Embryonic facial prominence (tissue), 1 donor: Measurements from ENCODE around the gene CCDC18.
"Not testable (repeated sequence)": the region's sequence is repeated elsewhere in the genome, so short reads cannot be mapped to it uniquely, and the experiment has no call there.

Experiments
- DNase-seq: peaks from one replicate; pipeline ENCODE4 v3.0.0-alpha.2; 2016; ENCODE audit errors: extremely low spot score

Gene CCDC18, protein sequence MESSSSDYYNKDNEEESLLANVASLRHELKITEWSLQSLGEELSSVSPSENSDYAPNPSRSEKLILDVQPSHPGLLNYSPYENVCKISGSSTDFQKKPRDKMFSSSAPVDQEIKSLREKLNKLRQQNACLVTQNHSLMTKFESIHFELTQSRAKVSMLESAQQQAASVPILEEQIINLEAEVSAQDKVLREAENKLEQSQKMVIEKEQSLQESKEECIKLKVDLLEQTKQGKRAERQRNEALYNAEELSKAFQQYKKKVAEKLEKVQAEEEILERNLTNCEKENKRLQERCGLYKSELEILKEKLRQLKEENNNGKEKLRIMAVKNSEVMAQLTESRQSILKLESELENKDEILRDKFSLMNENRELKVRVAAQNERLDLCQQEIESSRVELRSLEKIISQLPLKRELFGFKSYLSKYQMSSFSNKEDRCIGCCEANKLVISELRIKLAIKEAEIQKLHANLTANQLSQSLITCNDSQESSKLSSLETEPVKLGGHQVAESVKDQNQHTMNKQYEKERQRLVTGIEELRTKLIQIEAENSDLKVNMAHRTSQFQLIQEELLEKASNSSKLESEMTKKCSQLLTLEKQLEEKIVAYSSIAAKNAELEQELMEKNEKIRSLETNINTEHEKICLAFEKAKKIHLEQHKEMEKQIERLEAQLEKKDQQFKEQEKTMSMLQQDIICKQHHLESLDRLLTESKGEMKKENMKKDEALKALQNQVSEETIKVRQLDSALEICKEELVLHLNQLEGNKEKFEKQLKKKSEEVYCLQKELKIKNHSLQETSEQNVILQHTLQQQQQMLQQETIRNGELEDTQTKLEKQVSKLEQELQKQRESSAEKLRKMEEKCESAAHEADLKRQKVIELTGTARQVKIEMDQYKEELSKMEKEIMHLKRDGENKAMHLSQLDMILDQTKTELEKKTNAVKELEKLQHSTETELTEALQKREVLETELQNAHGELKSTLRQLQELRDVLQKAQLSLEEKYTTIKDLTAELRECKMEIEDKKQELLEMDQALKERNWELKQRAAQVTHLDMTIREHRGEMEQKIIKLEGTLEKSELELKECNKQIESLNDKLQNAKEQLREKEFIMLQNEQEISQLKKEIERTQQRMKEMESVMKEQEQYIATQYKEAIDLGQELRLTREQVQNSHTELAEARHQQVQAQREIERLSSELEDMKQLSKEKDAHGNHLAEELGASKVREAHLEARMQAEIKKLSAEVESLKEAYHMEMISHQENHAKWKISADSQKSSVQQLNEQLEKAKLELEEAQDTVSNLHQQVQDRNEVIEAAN (N-terminal part only)

DNA sequence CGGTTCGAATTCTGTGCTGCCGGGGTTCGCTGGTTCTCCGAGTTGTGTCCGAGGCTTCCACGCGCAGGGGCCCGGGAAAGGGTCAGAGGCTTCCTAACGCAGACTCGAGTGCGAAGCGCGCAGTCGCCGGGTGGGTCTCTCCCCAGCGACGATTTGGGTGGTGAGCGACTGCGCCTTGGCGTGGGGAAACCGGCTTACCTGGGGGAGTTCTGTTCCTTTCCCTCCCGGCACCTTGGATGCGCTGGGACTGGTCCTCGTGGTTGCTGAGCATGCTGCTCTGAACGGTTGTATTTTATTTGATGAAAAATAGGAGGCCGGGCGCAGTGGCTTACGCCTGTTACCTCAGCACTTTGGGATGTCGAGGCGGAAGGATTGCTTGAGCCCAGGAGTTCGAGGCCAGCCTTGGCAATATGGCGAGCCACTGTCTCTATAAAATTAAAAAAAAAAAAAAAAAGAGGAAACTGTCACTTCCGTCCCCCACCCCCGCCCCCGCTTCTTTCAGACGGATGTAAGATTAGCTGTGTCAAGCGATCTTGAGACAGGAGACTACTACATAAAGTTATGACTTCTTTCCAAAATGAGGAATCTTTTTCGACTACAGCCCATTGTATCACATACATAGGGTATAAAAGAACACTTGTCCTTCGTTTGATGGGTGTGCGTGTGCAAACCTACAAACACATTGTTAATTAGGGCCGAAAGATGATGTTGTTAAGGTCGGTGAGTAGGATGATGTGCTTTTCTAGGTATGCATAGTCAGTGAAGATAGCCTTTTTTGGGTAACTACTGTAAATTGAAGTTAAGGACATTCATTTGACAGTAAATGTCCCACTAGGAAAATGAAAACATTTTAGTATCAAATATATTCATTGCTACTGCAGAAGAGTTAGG is at the start of gene CCDC18:
CCDC18 (plus strand) TSS at position 2 of the 891 bp plus-strand sequence. CDS start 2,638 bp downstream, outside the sequence.
- DNase-seq: no peak

DNA sequence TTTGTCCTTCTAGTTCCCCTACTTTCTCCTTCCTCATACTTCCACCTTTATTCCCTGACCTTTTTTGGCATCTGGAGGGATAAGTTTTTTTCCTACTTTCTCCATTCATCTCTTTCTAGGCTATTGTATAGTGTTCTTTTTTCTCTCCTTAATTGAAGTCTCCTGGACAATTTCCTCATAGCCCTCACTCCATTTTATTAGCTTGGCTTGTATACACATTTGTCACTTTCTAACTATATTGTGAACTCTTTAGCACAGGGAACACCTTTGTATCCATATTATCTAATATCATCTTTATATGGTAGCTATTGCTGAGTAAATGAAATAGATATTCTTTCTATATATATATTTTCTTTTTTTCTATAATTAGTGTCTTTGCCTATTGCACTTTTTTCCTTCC is 47.9 kb upstream of the CCDC18 start:
- no peak for DNase-seq

GRCh38 chr1:93136445-93136844 is 44.1 kb upstream of the CCDC18 start:
- DNase-seq: no peak

DNA sequence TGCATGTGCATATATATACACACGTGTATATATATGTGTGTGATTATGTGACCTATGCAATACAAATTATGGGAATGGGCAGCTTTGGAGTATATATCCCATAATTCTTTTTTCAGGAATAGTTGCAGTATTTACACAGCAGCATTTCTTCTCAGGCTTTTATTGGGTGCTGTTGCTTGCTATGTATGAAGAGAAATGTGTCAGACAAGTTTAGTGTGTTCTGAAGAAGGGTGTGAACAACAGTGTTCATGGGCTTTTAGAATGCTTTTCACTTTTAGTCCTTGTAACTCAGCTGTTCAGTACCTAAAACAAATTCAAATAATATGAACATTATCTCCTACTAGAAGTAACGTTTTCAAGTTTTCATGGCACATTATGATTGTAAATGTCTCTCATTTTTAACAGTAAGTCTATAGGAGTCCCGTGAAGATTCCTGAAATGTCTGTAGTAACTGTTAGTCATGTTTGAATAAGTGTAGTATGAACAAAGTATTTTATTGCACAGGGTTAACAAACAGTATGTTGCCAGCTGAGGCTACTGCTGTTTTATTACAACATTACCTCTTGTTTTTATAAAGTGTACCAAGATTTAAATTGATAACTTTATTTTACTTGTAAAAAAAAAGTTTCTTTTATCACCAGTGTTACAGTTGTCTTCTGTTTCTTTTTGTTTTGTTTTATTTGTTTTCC is 42.8 kb upstream of the CCDC18 start:
- no peak for DNase-seq

GRCh38 chr1:93140106-93140505 is 40.4 kb upstream of the CCDC18 start:
- no peak for DNase-seq

- no peak for DNase-seq
Observed at GRCh38 chr1:93142161-93142560, 38.4 kb upstream of the CCDC18 start.

- DNase-seq: no peak
Observed at GRCh38 chr1:93143136-93143535, 37.4 kb upstream of the CCDC18 start.

- no peak for DNase-seq
Observed at GRCh38 chr1:93143769-93144168, 36.8 kb upstream of the CCDC18 start.

- no peak for DNase-seq
Observed at GRCh38 chr1:93148001-93148400, 32.5 kb upstream of the CCDC18 start.

DNA sequence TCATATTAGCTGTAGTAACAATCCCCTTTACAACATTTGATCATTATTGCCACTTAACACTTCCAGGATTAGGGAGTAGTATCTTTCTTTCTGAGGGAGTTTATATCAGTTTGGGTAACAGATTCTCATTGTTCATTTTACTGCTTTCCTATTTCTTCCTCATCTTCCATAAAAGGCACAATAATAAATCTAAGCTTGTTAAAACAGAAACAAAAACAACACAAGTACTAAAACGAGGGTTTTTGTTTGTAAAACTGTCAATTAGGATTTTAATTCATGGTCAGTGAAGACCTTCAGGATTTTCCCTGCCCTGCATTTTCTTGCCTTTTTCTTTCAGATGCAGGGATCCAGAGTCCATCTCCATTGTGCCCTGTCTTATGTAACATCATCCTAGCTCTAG is 29.8 kb upstream of the CCDC18 start:
- no peak for DNase-seq

DNA sequence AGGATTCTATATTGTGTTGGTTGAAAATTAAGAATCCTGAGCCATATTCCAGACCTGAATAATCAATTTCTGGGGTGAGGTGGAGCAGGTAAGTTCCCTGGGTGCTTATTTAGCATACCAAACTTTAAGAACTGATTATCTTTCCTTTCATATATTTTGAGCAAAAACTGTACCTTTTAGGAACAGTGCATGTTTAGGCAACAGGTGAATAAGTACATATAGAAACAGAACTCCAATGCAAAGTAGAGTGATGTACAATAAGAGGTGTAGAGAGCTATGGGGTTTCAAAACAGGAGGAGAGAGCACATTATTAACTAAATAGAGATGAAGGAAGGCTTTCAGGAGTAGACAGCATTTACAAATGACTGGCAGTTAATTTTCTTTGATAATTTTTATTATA is 29.1 kb upstream of the CCDC18 start:
- DNase-seq: no peak

- no peak for DNase-seq
Observed at GRCh38 chr1:93152835-93153234, 27.7 kb upstream of the CCDC18 start.

DNA sequence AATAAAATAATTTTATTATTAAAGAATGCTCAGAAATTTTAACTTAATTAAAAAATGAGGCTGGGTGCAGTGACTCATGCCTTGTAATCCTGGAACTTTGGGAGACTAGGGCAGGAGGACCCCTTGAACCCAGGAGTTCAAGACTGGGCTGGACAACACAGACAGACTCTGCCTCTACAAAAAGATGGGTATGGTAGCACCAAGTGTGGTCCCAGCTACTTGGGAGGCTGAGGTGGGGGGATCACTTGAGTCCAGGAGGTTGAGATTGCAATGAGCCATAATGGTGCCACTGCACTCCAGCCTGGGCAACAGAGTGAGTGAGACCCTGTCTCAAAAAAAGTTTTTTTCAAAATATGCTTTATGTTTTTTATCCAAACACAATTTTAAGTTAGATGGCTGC is 25.6 kb upstream of the CCDC18 start:
- DNase-seq: no peak

DNA sequence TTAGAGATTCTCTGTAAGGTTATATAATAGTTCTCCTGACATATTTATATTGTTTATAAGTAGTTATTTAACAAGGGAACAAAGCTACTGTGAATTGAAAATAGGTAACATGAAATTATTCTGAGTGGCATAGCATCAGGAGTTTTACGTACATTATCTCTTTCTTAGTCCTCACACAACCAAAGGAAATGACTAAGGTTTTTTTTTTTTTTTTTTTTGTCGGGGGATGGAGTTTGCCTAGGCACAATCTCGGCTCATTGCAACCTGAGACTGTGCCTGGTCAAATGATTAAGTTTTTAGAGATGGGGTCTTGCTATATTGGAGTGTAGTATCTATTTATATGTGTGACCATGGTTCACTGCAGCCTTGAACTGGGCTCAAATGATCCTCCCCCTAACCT is 25.2 kb upstream of the CCDC18 start:
- DNase-seq: no peak

DNA sequence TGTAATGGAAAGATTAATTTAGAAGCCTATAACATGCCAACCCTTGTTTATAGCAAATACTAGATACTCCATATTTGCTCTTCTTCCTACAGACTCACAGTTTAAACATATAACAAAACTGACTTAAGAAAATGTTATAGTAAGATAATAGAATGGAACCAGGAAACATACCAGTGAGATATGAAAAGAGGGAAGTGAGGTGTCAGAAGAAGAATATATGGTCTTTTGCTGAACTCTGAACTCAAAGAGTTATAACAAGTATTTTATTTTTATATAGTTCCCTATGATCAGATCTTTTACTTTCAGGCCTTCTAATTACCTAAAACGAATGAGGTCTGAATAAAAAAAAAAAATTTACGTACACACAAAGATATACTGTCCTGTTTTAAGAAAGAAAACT is 21.2 kb upstream of the CCDC18 start:
- no peak for DNase-seq

- not testable (repeated sequence) for DNase-seq
Observed at GRCh38 chr1:93163314-93163713, 17.2 kb upstream of the CCDC18 start.

DNA sequence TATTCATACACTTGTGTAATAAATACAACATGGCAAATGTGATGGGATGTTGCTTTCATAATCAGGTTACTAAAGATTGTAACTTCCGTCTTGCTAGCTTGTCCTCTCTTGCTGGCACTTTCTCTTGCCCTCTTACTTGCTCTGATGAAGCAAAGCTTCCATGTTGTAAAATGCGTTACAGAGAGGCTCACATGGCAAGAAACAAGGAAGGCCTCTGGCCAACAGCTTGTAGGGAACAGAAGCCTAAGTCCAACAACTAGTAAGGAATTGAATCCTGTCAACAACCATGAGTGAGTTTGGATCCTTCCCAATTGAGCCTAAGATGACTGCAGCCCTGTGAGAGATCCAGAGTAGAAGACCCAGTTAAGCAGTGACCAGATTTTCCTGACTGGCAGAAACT is 15.7 kb upstream of the CCDC18 start:
- DNase-seq: no peak

- not testable (repeated sequence) for DNase-seq
Observed at GRCh38 chr1:93165895-93166294, 14.6 kb upstream of the CCDC18 start.

- no peak for DNase-seq
Observed at GRCh38 chr1:93167006-93167405, 13.5 kb upstream of the CCDC18 start.

GRCh38 chr1:93170141-93170678 is 10.3 kb upstream of the CCDC18 start:
- DNase-seq: not testable (repeated sequence)
